PC-3 (cell line): ENCODE results near the gene SIVA1.

Experiments used
- EZH2 ChIP-seq: fragments of 300-600 bp; sonication (generic); IDR thresholded peaks from one replicate; pipeline ENCODE4 v1.6.1; 2017; ENCODE audit warnings: antibody characterized with exemption, mild to moderate bottlenecking, low read length; ENCODE audit not compliant: unreplicated experiment
- TF ChIP-seq, protein P1 (sequence below): fragments of 300-600 bp; sonication (generic); conservative IDR thresholded peaks from 2 replicates; pipeline ENCODE4 v1.5.1; 2017; ENCODE audit warnings: antibody characterized with exemption, low read depth, mild to moderate bottlenecking, low read length

- TF ChIP-seq, protein P1, sequence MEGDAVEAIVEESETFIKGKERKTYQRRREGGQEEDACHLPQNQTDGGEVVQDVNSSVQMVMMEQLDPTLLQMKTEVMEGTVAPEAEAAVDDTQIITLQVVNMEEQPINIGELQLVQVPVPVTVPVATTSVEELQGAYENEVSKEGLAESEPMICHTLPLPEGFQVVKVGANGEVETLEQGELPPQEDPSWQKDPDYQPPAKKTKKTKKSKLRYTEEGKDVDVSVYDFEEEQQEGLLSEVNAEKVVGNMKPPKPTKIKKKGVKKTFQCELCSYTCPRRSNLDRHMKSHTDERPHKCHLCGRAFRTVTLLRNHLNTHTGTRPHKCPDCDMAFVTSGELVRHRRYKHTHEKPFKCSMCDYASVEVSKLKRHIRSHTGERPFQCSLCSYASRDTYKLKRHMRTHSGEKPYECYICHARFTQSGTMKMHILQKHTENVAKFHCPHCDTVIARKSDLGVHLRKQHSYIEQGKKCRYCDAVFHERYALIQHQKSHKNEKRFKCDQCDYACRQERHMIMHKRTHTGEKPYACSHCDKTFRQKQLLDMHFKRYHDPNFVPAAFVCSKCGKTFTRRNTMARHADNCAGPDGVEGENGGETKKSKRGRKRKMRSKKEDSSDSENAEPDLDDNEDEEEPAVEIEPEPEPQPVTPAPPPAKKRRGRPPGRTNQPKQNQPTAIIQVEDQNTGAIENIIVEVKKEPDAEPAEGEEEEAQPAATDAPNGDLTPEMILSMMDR: no peak
- no peak for TF ChIP-seq EZH2
Measured at GRCh38 chr14:104766863-104767633, 14.1 kb downstream of the SIVA1 start.
